ENCODE data around the gene DDX20. TPM values are rescaled to one million over a fixed set of nuclear protein-coding genes. Genes with fewer than 3 reads are reported as not detected.

The DDX20 gene
- total RNA-seq, 1 donor from 2014 or later: 10.9 TPM

DNA sequence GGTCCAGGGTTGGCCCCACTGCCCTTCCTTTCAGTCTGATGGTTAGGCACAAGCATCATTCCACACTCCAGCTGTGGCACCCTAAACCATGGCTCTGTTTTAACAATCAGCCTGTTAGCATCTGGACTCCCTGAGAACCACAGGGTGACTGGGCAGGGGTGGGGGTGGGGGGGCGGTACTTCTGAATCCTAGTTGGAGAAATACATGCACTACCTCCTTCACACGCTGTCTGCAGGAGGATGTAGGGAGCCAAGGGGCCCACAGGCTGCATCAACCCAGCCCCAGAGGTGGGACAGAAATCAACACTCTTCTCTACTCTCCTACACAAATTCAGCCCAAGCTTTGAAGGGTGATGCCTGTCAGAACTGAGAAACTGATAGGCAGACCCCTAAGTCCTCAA lies 23.8 kb downstream of the DDX20 start:
- Histone ChIP-seq H3K27ac (no peak overlapping the region), H3K36me3 (no peaks in the 10 kb centered on the region), H3K27me3 (no peaks in the 10 kb centered on the region), H3K4me1 (no peaks in the 10 kb centered on the region), H3K4me3 (no peak overlapping the region), H3K9me3 (no peaks in the 10 kb centered on the region)
- intact Hi-C loops (cut with DNase I): no loop called here
- DNase-seq: no peak
- no peak for ATAC-seq
- TF ChIP-seq CTCF (IDR thresholded peaks at IDR 0.05): no peak

GRCh38 chr1:111784273-111784901 lies 28.7 kb downstream of the DDX20 start:
- Histone ChIP-seq H3K27ac (no peak overlapping the region), H3K4me3 (no peak overlapping the region), H3K4me1 (no peaks in the 10 kb centered on the region), H3K9me3 (no peaks in the 10 kb centered on the region), H3K27me3 (no peaks in the 10 kb centered on the region), H3K36me3 (no peaks in the 10 kb centered on the region)
- intact Hi-C loops (cut with DNase I): no loop called here
- ATAC-seq (no peak), DNase-seq (no peak)
- TF ChIP-seq CTCF (IDR thresholded peaks at IDR 0.05): no peak

DNA sequence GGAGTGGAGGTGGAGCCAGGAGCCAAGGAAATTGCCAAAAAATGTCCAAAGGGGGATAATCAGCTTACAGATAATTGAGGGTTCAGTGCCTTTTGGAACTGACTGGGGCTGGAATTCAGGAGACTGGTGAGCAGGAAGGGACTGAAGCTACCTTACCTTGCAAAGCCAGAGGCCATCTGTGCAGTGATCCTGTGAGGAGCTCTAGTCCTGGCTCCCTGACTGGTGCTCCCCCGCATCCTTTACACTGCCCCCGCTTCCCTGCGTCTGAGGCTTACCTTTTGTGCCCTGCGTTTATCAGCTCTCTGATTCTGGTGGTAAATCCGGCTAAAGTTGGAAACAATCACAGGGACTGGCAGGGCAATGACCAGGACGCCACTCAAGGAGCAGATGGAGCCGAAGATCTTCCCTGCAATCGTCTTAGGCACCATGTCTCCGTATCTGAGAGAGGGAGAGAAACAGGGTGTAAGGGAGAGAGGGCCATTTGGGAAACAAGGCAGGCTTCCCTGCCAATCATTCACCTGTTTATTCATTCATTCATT lies 31.0 kb downstream of the DDX20 start:
- no peak for ATAC-seq
- Histone ChIP-seq H3K27ac (no peak overlapping the region), H3K27me3 (no peaks in the 10 kb centered on the region), H3K9me3 (no peaks in the 10 kb centered on the region), H3K36me3 (no peaks in the 10 kb centered on the region), H3K4me3 (no peak overlapping the region), H3K4me1 (no peaks in the 10 kb centered on the region)
- no peak for TF ChIP-seq CTCF (IDR thresholded peaks at IDR 0.05)
- no peak for DNase-seq
- intact Hi-C loops (cut with DNase I): no loop called here

DNA sequence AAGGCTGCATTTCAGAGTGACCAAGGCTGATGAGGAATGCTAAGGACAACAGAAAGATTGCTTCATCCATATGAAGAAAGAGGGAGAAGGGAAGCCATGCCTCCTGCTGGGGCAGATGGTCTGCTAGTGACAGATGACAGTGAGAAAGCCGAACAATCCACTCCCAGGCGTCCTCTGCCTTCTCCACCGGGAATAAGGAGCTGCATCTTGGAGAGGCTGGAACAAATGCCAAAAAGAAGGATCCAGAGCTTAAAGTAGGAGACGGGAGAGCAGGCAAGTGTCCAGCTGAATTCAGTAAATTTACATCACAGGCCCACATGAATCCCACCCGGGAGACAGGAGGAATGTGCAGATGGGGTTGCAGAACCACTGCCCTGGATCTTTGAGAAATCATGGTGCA lies 33.4 kb downstream of the DDX20 start:
- Histone ChIP-seq H3K27me3 (no peaks in the 10 kb centered on the region), H3K4me1 (no peaks in the 10 kb centered on the region), H3K27ac (peak overlapping the region; percentile 12), H3K4me3 (no peak overlapping the region), H3K9me3 (no peaks in the 10 kb centered on the region), H3K36me3 (no peaks in the 10 kb centered on the region)
- TF ChIP-seq CTCF (IDR thresholded peaks at IDR 0.05): no peak
- DNase-seq (no peak), ATAC-seq (peak; percentile 53)
- intact Hi-C loops (cut with DNase I): no loop called here

- ATAC-seq (peak; percentile 85), DNase-seq (no peak)
- Histone ChIP-seq H3K27me3 (no peaks in the 10 kb centered on the region), H3K4me3 (no peak overlapping the region), H3K9me3 (no peaks in the 10 kb centered on the region), H3K27ac (peak overlapping the region; percentile 12), H3K36me3 (no peaks in the 10 kb centered on the region), H3K4me1 (no peaks in the 10 kb centered on the region)
- TF ChIP-seq CTCF (IDR thresholded peaks at IDR 0.05): no peak
- intact Hi-C loops (cut with DNase I): no loop called here
Measured at GRCh38 chr1:111789666-111790316, 34.1 kb downstream of the DDX20 start.

Data from upper lobe of right lung (tissue), 1 donor.